ENCODE measurements around the gene POLD4.

DNA sequence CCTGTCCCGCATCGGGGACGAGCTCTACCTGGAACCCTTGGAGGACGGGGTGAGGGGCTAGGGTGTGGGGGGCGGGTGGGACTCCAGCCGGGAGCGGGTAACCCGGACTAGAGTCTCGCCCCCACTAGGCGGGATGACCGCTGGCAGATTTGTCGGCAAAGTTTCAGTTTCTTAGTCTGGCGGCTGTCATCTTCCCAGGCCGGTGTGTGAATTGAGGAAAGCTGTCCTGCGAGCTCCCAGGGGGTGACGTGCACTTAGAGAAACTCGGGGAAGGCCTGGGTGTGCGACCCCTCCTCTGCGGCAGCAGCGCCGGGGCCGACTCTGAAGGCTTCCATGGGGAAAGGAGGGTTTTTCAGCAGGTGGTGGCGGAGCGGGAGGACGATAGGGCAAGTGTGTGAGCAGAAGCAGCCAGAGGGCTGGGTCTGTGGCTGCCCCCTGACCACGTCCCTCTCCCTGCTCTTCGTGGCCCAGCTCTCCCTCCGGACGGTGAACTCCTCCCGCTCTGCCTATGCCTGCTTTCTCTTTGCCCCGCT, 38.9 kb upstream of the POLD4 start:
- TF ChIP-seq, protein P1, sequence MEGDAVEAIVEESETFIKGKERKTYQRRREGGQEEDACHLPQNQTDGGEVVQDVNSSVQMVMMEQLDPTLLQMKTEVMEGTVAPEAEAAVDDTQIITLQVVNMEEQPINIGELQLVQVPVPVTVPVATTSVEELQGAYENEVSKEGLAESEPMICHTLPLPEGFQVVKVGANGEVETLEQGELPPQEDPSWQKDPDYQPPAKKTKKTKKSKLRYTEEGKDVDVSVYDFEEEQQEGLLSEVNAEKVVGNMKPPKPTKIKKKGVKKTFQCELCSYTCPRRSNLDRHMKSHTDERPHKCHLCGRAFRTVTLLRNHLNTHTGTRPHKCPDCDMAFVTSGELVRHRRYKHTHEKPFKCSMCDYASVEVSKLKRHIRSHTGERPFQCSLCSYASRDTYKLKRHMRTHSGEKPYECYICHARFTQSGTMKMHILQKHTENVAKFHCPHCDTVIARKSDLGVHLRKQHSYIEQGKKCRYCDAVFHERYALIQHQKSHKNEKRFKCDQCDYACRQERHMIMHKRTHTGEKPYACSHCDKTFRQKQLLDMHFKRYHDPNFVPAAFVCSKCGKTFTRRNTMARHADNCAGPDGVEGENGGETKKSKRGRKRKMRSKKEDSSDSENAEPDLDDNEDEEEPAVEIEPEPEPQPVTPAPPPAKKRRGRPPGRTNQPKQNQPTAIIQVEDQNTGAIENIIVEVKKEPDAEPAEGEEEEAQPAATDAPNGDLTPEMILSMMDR (conservative IDR thresholded peaks at IDR 0.05; ENCODE audit: low read length): no peak
- TF ChIP-seq EZH2phosphoT487 (IDR thresholded peaks at IDR 0.05; ENCODE audit: borderline replicate concordance, low read depth, low read length): no peak
